ENCODE data around the gene CLDN10.
A peak's percentile ranks its signal among the peaks of the same experiment; 100 is the strongest.

The CLDN10 gene

DNA sequence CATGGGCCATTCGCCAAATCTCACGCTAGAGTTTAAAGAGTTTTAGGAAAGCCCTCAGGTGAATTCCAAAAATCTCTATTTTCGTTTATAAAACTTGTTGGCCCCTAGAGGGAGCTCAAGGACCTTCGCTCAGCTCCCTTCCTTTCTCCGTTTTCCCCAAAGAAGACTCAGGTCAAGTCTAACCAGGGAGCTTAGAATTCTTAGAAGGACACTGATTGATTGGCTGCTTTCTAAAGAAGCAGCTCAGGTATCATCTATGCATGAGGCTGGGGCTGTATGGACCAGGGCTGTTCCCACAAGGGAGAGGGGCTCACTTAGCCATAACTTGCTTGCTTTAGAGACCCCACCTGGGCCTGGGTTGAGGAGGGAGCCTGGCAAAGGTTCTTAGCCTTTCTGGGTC lies 71.5 kb downstream of the CLDN10 start:
- no peak for TF ChIP-seq ZFX (IDR thresholded peaks at IDR 0.05)
- TF ChIP-seq, protein P1, sequence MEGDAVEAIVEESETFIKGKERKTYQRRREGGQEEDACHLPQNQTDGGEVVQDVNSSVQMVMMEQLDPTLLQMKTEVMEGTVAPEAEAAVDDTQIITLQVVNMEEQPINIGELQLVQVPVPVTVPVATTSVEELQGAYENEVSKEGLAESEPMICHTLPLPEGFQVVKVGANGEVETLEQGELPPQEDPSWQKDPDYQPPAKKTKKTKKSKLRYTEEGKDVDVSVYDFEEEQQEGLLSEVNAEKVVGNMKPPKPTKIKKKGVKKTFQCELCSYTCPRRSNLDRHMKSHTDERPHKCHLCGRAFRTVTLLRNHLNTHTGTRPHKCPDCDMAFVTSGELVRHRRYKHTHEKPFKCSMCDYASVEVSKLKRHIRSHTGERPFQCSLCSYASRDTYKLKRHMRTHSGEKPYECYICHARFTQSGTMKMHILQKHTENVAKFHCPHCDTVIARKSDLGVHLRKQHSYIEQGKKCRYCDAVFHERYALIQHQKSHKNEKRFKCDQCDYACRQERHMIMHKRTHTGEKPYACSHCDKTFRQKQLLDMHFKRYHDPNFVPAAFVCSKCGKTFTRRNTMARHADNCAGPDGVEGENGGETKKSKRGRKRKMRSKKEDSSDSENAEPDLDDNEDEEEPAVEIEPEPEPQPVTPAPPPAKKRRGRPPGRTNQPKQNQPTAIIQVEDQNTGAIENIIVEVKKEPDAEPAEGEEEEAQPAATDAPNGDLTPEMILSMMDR (conservative IDR thresholded peaks at IDR 0.05): peak; percentile 86
- H3K27ac ChIP-seq: no peak overlapping the region

- TF ChIP-seq ZFX (IDR thresholded peaks at IDR 0.05): no peak
- TF ChIP-seq, protein P1 (conservative IDR thresholded peaks at IDR 0.05): no peak
These were observed 74.2 kb downstream of the CLDN10 start for GRCh38 chr13:95626768-95627167.

DNA sequence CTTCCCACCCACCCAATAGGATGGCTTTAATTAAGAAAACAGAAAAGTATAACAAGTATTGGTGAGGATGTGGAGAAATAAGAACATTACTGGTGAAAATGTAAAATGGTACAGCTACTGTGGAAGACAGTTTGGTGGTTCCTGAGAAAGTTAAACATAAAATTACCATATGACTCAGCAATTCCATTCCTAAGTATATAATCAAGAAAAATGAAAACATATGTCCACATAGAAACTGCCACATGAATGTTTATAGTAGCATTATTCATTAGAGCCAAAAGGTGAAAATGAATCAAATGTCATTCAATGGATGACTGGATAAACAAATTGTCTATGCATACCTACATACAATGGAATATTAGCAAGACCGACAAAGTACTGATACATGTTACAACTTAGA lies 75.1 kb downstream of the CLDN10 start:
- H3K27ac ChIP-seq: no peak overlapping the region
- TF ChIP-seq, protein P1 (conservative IDR thresholded peaks at IDR 0.05): no peak
- TF ChIP-seq ZFX (IDR thresholded peaks at IDR 0.05): no peak

More at GRCh38 chr13:95626768-95627167, 74.2 kb downstream of the CLDN10 start:
- no peak overlapping the region for H3K27ac ChIP-seq

DNA sequence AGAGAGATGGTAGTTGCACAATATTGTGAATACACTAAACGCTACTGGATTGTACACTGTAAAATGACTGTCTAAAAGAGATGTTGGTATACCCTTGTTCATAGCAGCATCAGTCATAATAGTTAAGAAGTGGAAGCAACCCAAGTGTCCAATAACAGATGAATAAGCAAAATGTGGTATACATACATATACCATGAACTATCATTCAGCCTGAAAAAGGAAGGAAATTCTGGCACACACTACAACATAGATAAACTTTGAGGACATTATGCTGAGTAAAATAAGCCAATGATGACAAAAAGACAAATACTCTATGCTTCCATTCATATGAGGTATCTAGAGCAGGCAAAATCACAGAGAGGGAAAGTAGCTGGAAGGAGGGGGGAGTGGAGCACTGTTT lies 76.0 kb downstream of the CLDN10 start:
- H3K27ac ChIP-seq: no peak overlapping the region
- TF ChIP-seq ZFX (IDR thresholded peaks at IDR 0.05): no peak
- TF ChIP-seq, protein P1 (conservative IDR thresholded peaks at IDR 0.05): no peak

DNA sequence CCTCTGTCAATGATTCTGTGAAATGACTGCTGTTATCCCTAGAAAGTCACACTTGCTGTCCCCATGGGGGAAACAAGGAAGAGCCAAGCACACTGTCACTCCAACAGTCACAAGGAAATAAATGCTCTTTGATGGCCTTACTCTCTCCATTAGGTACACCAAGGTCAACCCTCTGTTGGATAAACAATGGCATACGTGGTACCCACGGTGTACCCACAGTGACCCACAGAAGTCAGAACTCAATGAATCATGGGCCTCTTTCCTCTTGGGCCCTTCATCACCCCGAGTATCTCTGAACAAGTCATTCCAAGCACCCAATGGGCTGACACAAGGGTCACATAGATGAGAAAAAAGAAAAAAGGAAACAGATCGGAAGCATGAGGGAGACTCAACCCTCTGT lies 76.6 kb downstream of the CLDN10 start:
- H3K27ac ChIP-seq: no peak overlapping the region
- no peak for TF ChIP-seq ZFX (IDR thresholded peaks at IDR 0.05)
- TF ChIP-seq, protein P1 (conservative IDR thresholded peaks at IDR 0.05): no peak

Measured in C4-2B (cell line).